NCI-H2107 (cell line): ENCODE data around the gene ACAT2.
"Not testable (repeated sequence)": the region's sequence is repeated elsewhere in the genome, so short reads cannot be mapped to it uniquely, and the experiment has no call there.

ENCODE experiments used
- DNase-seq: peaks from one replicate; lab custom pipeline; 2025; lab: John Stamatoyannopoulos, UW

The ACAT2 gene

DNA sequence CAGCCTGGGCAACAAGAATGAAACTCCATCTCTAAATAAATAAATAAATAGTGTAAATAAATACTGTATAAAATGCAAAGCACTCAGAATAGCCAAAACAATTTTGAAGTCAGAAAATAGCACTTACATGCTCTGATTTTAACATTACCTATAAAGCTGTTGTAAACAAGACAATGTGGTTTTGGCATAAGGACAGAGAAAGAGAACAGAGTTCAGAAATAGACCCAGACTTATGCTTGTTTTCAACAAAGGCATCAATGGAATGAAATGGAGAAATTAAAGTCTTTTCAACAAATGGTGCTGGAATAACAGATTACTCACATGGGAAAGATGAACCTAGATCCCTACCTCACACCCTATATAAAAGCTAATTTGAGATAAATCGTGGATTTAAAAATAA, 10.4 kb downstream of the ACAT2 start:
- no peak for DNase-seq

DNA sequence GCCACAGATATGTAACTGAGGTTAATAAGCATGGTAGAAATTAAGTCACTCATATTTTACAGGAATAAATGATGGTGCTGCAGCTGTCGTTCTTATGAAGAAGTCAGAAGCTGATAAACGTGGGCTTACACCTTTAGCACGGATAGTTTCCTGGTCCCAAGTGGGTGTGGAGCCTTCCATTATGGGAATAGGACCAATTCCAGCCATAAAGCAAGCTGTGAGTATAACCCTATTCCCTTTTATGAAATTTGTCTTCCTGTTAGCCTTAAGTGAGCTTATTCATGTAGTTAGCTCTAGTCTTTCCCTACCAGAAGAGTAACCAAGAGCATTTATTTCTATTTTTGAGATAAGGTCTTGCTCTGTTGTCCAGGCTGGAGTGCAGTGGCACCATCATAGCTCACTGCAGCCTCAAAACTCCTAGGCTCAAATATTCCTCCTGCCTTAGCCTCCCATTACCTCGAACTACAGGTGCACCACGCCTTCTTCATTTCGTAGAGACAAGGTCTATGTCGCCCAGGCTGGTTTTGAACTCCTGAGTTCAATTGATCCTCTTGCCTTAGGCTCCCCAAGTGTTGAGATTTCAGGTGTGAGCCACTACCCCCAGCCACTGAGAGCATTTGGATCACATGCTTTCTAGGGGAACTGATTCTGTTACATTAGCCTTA, 15.5 kb downstream of the ACAT2 start:
- no peak for DNase-seq

GRCh38 chr6:159778131-159778530, 16.3 kb downstream of the ACAT2 start:
- no peak for DNase-seq

- DNase-seq, result no peak
Observed at GRCh38 chr6:159778542-159779103, 16.8 kb downstream of the ACAT2 start.

GRCh38 chr6:159788276-159788675, 26.4 kb downstream of the ACAT2 start:
- DNase-seq, result no peak

DNA sequence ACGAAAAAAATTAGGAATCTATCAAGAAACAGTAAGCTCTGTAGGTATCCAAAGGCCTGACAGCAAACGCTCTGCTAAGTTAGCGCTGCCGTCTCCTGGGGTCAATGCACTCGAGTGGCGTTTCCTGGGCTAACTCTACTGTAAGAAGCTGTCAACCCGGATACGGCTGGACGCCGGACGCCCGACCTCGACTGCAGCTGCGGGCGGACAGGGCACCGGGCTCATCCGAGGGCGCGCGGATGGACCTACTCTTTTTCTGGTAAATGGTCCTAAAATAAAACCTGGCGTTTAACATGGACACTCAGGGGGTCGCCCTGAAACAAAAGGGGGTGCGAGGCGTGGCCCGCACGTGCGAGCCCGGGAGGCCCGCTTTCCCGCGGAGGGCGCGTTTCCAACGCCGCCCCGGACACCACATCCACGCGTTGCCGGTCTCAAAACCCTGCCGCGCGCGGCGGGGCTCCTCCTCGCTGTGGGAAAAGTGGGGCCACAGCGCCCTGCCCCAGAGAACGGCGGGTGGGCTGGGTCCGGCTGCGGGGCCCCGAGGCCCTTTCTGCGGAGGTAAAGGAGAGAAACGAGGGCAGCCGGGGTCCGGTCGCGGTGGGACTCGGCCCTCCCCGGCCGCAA, 27.0 kb downstream of the ACAT2 start:
- no peak for DNase-seq

- DNase-seq, result peak; percentile 98
Observed at GRCh38 chr6:159789377-159790148, 27.7 kb downstream of the ACAT2 start, which contains the start of gene TCP1. Gene TCP1, minus strand, starts transcription at chr6:159789602. Its CDS starts 134 bp downstream, at chr6:159789468.

DNA sequence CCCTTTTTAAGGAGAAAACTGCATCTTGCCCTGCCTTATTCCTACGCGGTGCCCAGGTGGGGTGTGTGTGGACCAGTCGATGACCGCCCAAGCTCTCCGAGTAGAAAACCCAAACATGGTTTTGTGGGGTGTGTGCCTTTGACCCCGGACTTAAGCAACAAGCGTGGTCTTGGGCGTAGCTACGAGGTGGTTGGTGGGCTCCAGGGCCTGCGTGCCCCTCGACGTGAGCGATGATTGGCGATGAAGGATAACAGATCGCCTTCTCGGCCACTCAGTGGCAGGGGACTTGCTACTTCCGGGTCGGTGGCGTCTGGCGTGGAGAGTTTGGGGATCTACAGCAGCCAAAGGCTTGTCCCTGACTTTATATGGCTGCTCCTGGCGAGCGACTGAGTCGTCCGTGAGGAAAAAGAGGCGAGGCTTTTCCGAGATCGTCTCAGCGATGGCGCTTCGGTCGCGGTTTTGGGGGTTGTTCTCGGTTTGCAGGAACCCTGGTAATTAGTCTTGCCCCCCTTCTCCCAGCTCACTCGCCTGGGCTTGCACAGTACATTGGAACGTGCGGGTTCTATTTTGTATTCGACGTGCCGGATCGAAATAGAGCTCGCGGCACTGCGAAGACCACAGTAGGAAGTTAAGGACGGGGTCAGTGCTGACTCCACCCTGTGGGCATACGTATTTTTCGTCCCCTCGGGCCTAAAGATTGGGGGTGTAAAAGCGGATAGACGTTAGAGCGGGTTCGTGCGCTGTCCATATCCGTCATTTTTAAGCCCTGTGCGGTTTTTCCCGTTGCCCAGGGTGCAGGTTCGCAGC, 28.5 kb downstream of the ACAT2 start, which contains the start of gene MRPL18:
TSS of gene MRPL18 (plus strand) at position 319 of the 807 bp plus-strand sequence. CDS start at position 440, 121 bp downstream.
- DNase-seq, result peak; percentile 89

DNA sequence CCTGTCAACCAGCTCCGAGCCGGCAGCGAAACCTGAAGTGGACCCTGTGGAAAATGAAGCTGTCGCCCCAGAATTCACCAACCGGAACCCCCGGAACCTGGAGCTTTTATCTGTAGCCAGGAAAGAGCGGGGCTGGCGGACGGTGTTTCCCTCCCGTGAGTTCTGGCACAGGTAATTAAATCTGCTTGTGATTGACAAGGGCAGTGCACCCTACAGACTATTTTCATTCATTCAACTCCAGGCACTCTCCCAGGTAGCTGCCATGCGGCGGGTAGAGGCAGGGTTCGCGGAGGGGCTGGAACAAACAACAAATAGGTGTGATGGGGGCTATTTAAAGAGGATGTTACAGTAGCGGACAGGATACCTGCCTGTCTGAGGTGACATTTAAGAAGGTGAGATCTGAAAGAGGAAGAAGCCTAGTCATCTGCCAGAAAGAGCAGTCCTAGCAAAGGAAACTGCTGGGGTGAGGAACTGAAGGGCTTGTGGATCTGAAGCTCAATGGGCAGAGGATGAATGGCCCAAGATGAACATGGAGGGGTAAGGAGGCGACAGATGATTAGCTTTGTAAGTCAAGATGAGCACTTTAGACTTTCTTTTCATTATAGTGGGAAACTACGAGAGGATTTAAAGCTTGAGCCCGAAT, 29.2 kb downstream of the ACAT2 start:
- DNase-seq, result no peak

- not testable (repeated sequence) for DNase-seq
Observed at GRCh38 chr6:159794976-159795375, 33.1 kb downstream of the ACAT2 start.

GRCh38 chr6:159797554-159797953, 35.7 kb downstream of the ACAT2 start:
- DNase-seq, result no peak

DNA sequence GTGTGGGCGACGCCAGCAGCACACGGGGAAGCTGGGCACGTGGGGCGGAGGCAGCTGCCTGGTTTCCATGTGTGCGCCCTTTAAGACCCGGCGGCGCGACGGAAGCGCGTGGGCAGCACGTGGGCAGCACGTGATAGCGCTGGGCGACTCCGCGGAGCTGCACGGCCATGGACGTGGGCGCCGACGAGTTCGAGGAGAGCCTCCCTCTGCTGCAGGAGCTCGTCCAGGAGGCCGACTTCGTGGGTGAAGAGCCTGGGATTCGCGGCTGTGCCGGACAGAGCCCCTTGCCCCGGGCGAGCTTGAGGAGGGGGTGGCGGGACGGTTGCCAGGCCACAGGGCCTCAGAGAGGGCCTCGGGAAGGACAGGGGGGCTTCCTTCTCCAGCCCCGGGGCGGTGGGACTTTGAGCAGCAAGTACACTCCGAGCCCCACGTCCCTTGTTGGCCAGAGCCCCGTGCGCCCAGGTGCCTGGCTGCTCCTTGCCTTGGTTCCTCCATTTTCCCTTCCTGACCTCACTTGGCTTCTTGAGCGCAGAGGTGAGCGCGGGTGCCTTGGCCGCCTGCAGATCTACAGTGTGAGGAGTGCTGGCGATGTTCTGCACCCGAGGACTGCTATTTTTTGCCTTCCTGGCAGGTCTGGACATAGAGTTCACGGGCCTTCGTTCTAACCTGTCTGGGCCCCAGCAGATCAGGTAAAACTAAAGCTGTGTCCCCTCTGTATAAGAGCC, 38.5 kb downstream of the ACAT2 start, which contains the start of gene PNLDC1:
TSS of gene PNLDC1 (plus strand) at position 136 of the 725 bp plus-strand sequence. CDS start at position 168, 32 bp downstream.
- DNase-seq, result no peak

DNA sequence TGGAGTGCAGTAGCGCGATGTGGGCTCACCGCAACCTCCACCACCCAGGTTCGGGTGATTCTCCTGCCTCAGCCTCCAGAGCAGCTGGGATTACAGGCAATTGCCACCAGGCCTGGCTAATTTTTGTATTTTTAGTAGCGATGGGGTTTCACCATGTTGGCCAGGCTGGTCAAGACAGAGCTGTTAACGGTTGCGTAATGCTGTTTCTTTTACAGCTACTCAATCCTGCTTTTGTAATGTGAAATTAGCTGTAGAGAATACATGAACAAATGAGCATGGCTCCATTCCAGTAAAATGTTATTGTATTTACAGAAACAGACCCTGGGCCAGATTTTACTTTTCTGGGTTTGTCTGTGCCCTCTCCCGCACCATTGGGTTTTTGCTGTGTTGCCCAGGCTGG, 40.1 kb downstream of the ACAT2 start:
- DNase-seq, result no peak

DNA sequence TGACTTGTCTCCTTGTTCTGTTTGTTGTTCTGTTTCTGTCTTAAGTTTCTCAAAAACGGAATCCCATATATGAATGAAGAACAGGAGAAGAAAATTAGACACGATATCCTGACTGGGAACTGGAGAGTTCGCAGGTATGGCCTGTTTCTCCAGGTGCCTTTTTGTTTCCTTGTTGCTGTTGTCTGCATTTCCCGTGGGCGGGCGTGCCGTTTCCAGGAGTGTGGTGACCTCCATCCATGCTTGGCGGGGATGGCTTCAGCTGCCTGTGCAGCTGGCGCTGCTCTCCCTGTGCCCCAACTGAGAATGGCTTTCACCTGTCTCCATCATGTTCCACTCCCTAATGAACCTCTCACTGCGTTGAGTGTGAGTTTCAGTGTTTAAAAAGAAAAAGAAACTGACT, 42.7 kb downstream of the ACAT2 start:
- no peak for DNase-seq

DNA sequence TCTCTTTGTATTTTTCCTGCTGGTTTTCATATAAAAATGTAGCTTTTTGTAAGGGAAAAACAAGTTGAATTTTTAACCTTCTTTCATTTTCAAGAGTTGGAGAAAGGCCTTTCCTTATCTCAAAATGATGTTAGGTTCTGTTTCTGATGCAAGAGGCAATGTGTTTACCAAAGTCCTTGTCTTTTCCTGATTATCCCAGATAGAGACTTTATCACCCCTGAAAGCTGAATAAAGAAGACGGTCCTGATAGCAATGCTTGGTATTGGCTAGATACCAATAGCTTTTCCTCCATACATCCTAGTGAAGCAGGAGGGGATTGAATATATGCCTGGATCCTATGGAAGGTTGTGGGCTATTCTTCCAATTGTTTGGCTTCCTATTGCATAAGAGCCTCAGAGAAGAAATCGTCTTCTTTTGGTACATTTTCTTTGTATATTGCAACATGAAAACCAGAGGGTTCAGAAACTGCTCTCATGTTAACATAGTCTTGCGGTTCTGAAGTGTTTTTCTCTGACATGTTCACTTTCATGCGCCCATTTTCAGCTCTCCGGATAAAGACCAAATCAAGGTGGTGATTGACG, 43.7 kb downstream of the ACAT2 start:
- DNase-seq, result no peak

DNA sequence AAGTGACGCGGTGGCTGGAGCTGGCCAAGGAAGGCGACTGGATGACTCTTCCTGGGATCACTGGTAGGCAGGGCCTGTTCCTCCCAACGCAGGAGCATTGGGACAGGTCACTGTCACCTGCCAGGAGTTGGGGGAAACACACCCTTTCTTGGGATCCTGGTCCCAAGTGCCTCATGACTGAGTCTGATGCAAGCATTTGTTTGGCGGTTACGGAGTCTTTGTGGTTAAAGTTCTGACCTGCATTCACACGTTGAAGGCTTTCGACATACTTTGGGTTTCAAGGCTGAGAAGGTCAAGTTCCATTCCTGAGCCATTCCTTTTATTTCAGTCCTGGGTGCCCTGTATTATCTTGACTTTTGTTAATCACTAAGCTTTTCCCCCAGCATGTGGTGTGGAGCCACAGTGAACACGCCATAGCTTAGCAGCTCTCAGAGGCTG, 44.2 kb downstream of the ACAT2 start:
- no peak for DNase-seq

DNA sequence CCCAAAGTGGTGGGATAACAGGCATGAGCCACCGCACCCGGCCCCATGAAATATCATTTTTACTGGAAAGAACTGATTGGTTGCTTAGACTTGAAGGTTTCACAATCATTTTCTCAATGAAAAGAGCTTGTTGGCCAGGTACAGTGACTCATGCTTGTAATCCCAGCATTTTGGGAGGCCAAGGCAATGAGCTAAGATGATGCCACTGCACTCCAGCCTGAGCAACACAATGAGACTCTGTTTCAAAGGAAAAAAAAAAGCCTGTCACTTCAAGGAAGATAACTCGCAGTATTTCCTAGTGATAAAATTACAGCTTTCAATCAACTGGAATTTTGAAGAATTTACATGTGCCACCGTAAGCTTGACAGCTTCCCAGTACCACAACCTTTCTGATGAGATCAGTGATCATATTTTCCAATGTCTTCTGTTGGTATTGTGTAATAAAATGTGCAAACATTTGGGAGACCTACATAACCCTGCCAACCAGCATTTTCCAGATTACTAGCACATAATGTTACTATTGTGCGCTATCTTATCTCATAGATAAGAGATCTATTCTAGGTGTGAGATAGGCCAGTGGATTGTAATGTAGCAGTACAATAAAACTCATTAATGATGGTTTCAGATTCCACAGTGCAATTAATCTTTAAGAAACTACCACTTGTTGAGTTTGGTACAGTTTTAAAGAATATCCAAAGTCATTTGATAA, 45.5 kb downstream of the ACAT2 start:
- DNase-seq, result no peak

DNA sequence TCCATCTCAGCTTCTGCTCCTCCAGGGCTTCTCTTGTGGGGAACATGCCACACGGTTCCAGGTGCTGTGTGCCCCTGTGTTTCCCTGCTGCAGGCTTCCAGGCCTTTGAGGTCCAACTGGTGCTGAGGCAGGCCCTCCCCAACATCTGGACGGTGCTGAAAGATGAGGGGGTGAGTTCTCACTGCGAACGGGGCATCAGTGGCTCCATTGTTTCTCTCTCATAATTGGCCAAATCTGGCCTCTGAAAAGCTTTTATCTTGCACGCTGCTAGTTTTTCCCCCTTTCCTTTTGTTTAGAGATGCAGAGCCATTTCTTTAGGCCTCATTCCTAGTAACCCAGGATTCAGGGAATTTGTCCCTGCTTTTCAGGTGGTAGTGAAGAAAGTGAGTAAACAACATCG, 46.8 kb downstream of the ACAT2 start:
- DNase-seq, result no peak

DNA sequence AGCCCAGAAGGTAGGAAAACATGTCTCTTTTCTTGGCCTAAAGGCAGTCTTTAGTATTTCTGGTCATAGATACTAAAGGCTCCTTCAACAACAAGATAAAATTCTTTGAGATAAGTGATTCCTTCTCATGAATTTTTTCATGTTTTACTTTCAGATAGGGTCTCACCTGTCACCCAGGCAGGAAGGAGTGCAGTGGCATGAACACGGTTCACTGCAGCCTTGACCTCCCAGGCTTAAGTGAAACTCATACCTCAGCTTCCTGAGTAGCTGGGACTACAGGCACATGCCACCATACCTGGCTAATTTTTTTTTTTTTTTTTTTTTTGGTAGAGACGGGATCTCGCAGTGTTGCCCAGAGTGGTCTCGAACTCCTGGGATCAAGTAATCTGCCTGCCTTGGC, 47.3 kb downstream of the ACAT2 start:
- DNase-seq, result no peak
